Hippocampal formation (tissue), 2 donors: Measurements from ENCODE around the gene KLF3.
A peak's percentile ranks its signal among the peaks of the same experiment; 100 is the strongest.
"Not testable (repeated sequence)": the region's sequence is repeated elsewhere in the genome, so short reads cannot be mapped to it uniquely, and the experiment has no call there.

Source experiments
- DNase-seq, 2 donors: peaks; one replicate each; lab custom pipeline; 2025; lab: John Stamatoyannopoulos, UW

KLF3 gene

GRCh38 chr4:38663801-38664705 lies at the start of gene KLF3:
Gene KLF3 (plus strand): TSS chr4:38664199. CDS start chr4:38680626, 16,427 bp downstream.
- peak; percentile 93 to 96 for DNase-seq

- DNase-seq, result no peak
Measured at GRCh38 chr4:38614231-38614630, 49.8 kb upstream of the KLF3 start.

GRCh38 chr4:38615847-38616246 lies 48.2 kb upstream of the KLF3 start:
- no peak for DNase-seq

DNA sequence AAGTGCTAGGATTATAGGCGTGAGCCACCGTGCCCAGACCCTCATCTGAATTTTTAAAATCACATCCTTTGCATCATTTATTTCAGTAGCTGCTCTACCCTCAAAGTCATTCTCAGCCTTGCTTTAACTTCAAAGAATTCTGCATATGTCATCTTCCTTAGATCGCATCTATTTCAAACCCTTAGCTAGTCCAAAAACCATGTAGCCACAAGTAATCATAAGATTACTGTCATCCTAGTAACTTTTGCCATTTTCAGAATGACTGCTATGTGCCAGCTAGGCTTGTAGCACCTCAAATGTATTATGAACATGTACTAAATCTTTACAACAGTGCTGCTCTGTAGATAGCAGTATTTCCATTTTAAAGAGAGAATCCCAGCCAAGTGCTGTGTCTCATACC lies 45.5 kb upstream of the KLF3 start:
- DNase-seq, result no peak

GRCh38 chr4:38619316-38619715 lies 44.7 kb upstream of the KLF3 start:
- DNase-seq, result no peak

DNA sequence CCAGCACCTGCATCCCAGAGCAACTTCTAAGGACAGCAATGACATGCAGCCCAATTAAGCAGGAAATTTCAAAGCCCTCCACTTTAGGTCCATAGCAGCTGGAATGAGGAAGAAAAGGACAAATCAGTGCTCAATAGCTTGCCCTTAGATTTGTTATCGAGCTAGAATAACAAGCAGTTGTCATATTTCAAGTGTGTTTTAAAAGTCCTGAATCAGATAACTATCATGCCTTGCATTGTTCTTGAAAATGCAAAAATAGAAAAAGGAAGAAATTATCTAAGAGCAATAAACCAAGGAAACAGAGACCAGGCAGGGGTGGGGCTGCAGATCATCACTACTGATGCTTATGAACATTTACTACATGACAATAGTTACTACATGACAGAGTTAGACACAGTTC lies 43.9 kb upstream of the KLF3 start:
- no peak for DNase-seq

GRCh38 chr4:38620527-38621027 lies 43.4 kb upstream of the KLF3 start:
- no peak for DNase-seq

GRCh38 chr4:38621028-38621684 lies 42.8 kb upstream of the KLF3 start:
- DNase-seq, result no peak

- no peak for DNase-seq
Measured at GRCh38 chr4:38621831-38622230, 42.2 kb upstream of the KLF3 start.

DNA sequence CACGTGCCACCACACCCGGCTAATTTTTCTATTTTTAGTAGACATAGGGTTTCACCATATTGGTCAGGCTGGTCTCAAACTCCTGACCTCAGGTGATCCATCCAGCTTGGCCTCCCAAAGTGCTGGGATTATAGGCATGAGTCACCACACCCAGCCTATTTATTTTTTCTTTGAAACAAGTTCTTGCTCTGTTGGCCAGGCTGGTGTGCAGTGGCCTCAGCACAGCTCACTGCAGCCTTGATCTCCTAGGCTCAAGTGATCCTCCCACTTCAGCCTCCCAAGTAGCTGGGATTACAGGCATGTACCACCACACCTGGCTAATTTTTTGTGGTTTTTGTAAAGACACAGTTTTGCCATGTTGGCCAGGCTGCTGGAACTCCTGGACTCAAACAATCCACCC lies 41.7 kb upstream of the KLF3 start:
- DNase-seq, result not testable (repeated sequence)

DNA sequence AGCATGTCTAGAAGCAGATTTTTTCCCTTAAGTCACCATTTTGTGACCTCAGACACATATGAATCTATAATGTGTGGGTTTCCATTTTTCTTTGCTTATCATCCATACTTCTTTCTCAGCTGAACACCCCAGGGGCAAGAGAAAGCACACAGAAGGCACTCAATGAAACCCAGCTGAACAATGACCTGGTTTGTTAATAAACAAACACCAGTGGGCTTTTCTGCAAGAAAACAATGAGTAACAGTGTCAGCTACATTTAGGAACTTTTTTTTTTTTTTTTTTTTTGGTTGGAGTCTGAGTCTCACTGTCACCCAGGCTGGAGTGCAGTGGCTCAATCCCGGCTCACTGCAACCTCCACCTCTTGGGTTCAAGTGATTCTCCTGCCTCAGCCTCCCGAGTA lies 40.7 kb upstream of the KLF3 start:
- peak in 1 of 2 donors; percentile 10 for DNase-seq

- no peak for DNase-seq
Measured at GRCh38 chr4:38624311-38624710, 39.7 kb upstream of the KLF3 start.

DNA sequence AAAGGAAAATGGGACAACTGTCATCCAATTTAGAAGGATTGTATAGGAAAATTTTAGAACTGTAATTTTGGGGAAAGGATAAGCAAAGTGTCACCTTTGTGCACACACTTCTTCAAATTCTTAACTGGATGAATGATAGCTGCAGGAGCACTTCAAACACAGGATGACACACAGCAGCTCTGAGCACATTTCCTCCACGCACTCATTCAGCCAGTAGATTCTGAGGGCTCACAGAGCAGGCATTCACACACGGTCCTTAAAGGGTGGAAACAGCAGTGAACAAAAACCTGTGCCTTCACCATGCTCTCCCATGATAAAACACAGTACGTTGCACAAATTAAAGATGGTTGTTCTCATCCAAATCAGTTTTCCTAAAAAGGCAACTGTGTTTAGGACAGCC lies 38.5 kb upstream of the KLF3 start:
- DNase-seq, result no peak

DNA sequence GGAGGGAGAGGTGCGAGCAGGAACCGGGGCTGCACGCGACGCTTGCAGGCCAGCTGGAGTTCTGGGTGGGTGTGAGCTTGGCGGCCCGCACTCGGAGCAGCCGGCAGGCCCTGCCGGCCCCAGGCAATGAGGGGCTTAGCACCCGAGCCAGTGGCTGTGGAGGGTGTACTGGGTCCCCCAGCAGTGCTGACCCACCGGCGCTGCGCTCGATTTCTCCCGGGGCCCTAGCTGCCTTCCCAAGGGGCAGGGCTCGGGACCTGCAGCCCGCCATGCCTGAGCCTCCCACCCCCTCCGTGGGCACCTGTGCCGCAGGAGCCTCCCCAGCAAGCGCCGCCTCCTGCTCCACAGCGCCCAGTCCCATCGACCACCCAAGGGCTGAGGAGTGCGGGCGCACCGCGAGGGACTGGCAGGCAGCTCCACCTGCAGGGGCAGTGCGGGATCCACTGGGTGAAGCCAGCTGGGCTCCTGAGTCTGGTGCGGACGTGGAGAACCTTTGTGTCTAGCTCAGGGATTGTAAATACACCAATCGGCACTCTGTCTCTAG lies 37.0 kb upstream of the KLF3 start:
- DNase-seq, result not testable (repeated sequence)

- no peak for DNase-seq
Measured at GRCh38 chr4:38630519-38630918, 33.5 kb upstream of the KLF3 start.

DNA sequence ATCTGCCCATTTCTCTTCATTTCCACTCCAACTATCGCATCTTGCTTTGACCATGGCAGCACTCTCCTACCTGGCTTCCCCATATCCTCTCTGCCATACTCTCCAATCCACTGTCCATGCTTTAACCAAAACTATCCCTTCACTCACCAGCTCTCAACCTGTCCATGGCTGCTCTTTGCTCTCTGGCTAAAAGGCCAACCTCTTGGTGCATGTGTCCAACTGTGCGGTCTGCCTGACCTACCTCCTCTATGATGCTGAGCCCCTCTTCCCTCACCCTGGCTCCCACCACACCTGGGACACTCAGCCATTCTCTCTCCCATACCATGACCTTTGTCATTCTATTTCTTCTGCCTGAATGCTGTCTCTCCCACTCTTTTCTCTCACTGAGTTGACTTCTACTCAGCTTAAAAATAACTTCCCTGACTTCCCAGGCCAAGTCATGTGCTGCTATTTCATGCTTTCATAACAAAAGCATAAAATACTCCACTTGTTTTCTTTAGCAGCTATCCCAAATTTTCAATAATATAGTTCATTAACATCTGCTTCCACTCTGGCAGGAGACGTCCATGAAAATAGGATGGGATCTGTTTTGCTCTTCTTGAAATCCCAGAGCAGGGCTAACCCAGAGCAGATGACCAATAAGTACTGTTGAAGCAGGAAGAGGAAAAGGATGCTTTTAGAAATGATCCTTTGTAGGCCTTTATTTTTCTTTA lies 29.8 kb upstream of the KLF3 start:
- no peak for DNase-seq

- no peak for DNase-seq
Measured at GRCh38 chr4:38639242-38639641, 24.8 kb upstream of the KLF3 start.

DNA sequence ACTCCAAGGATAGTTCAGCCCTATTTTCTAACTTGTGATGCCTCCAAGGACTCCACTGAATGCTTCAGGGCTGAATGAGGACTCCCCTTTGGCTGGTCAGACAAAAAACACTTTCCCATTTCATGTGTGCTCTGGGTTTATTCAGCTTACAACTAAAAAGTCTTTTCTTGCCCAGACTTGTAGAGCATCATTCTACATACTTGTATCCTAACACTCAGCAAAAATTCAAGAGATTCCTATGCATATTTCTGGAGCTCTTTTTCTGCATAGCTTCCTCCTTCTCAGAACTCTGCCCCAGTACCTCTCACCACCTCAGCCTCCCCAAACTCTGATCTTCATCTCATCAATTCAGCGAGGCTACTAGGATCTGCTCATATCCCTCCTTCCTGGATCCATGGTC lies 22.2 kb upstream of the KLF3 start:
- no peak for DNase-seq

DNA sequence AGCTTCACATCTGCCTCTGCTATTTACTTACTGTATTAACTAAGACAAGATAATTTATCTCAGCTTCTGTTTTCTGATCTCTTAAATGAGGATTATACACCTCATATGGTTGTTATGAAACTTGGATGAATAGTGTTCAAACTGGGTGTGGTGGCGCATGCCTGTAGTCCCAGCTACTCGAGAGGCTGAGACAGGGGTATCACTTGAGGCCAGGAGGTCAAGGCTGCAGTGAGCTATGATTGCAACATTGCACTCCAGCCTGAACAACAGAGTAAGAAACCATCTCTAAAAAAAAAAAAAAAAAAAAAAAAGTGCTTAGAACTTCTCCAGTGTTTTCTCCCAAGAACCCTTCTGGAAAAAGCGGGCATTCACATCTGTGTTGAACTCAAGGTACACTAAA lies 19.8 kb upstream of the KLF3 start:
- no peak for DNase-seq

DNA sequence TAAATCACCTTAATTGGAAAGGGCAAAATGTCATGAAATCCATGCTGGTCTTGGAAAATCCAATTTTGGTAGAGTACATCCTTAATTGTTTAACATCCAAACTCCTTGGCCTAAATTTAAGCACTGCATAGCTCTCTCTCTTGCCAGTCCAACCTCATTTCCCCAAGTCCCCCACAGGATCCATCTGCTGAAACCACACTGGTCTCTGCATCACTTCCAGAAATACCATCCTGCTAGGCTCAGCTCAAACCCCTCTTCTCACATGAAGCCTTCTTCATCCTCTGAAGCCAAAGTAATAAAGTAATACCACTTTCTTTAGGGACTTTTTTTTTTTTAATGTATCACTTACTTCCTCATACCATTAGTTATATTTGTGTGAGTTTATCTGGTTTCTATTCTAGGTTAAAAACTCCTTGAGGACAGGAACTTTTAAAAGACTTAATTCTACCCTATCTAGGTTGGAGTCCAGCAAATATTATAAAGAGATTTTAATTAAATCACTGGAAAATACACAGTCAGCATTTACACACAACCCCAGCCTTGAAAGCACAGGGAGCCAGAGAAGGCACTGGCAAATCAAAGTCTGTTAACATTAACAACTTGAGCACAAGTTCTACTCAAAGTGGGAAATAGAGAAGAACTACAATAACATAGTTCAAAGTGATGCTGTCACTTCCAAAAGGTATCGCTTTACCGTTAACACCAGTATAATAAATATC lies 16.7 kb upstream of the KLF3 start:
- no peak for DNase-seq

DNA sequence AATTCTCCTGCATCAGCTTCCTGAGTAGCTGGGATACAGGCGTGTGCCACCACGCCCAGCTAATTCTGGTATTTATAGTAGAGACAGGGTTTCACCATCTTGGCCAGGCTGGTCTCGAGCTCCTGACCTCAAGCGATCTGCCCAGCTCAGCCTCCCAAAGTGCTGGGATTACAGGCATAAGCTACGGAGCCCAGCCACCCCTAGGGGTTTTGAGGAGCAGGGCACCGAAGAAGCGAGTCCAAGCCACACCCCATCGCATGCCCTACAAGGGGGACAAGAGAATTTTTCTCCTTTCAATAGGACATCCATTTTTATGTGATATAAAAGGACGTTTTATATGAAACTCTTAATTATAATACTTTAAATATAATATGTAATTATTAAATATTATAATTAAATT lies 13.9 kb upstream of the KLF3 start:
- no peak for DNase-seq

DNA sequence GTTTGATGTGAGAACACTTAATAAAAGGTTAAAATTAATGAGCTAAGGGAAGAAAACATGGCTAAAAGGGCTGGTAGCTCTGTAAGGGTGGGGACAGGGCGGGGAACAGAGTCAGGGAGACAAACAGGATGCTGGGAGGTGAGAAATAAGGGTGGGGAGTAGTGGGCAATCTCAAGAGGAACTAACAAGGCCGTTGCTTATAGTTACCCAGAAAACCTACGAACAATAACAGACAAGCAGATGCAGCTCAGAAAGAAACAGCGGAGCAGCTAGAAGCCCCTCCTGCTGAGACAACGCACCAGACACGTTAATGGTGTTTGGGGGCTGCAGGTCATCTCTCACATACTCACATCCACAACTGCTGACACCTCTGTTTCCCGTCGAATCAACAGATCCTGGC lies 9.7 kb upstream of the KLF3 start:
- no peak for DNase-seq
